Thoracic aorta endothelial cell (primary cell): ENCODE results near the gene ZNF281. TPM values are rescaled to one million over a fixed set of nuclear protein-coding genes. Genes with fewer than 3 reads are reported as not detected.

Experiments used
- total RNA-seq: library from RNA; depleted of rRNA; stranded (reverse); fragments of >200 nt; gene quantifications from 2 replicates; pipeline ENCODE4 v1.2.3, GENCODE V29; 2012

ZNF281 gene, protein sequence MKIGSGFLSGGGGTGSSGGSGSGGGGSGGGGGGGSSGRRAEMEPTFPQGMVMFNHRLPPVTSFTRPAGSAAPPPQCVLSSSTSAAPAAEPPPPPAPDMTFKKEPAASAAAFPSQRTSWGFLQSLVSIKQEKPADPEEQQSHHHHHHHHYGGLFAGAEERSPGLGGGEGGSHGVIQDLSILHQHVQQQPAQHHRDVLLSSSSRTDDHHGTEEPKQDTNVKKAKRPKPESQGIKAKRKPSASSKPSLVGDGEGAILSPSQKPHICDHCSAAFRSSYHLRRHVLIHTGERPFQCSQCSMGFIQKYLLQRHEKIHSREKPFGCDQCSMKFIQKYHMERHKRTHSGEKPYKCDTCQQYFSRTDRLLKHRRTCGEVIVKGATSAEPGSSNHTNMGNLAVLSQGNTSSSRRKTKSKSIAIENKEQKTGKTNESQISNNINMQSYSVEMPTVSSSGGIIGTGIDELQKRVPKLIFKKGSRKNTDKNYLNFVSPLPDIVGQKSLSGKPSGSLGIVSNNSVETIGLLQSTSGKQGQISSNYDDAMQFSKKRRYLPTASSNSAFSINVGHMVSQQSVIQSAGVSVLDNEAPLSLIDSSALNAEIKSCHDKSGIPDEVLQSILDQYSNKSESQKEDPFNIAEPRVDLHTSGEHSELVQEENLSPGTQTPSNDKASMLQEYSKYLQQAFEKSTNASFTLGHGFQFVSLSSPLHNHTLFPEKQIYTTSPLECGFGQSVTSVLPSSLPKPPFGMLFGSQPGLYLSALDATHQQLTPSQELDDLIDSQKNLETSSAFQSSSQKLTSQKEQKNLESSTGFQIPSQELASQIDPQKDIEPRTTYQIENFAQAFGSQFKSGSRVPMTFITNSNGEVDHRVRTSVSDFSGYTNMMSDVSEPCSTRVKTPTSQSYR
- 31.1 and 36.5 TPM in 2 replicates for total RNA-seq

DNA sequence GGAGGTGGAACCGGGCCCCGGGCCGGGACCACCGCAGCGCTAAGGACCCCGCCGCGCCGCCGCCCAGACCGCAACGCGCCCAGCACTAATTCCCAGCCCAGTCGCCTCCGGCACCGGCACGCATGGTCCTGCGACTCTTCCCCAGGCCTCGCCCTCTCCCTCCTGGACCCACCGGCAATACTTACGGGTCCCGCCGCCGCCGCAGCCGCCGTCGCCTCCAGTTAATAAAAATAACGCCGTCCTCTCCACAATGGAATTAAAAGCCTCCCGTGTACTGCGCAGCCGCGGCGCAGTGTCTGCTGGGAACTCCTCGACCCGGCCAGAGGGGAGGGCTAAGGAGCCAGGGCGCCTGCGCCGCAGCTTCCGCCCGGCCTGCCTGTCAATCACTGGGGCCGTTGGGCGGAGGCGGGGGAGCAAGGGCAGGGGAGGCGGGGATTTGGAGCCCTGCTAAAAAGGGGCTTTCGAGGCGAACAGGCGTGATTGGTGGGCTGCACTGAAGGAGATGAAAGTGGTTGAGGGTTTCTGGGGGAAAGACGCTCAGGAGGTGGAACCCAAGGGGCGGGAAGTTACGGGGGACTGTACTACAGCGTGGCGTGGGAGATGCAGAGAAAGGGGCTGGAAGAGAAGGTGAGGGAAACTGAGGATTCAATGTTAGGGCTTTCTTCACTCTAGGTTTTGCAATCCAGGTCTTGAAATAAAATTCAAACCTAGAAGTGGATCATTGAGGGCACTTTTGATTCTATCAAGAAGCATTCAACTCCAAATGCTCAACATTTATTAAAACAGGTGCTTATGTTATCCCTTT, at the start of gene ZNF281:
ZNF281 (minus strand) TSS at position 276 of the 805 bp plus-strand sequence. CDS start 331 bp downstream, outside the sequence.

Other genes starting within 250 kb of the ZNF281 start
- gene KIF14, start 210.7 kb upstream of the ZNF281 start, total RNA-seq, result 22.5 and 30.3 TPM in 2 replicates